PC-3 (cell line): ENCODE measurements around the gene NOD1.

Experiments used
- EZH2 ChIP-seq: fragments of 300-600 bp; sonication (generic); IDR thresholded peaks from one replicate; pipeline ENCODE4 v1.6.1; 2017; ENCODE audit warnings: antibody characterized with exemption, mild to moderate bottlenecking, low read length; ENCODE audit not compliant: unreplicated experiment
- TF ChIP-seq, protein P1 (sequence below): fragments of 300-600 bp; sonication (generic); conservative IDR thresholded peaks from 2 replicates; pipeline ENCODE4 v1.5.1; 2017; ENCODE audit warnings: antibody characterized with exemption, low read depth, mild to moderate bottlenecking, low read length

DNA sequence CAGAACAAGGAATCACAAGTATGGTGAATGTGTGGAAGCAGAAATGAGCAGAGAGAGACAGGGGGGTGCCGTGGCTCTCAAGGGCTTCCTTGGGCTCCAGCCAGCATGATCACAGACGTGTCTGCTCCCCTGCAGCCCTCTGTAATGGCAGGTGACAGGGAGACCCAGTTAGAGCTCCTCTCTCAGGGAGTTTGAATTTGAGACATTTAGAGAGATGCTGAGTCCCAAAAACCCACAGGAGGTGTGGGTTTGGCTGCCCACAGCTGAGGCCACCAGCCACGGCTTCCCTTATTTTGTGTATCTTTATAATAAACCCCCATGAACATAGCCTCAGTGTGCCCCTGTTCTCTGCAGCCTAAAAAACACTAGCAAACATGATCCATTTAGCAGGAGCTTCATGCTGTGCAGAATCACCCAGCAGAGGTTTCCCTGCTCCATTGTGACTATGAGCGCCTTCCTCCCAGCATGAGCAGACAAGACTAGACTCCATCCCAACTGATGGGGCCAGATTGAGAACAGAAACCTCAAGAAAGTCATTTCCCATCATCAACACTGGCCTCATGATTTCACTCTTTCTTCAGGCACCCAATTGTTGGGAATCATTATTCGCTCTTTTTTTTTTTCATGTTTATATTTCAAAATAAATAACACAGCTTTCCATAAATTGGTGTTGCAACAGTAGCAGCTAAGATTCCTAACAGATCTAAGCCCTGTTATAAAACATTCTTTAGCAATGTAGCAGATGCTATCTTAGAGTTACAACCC is 13.4 kb downstream of the NOD1 start:
- TF ChIP-seq, protein P1, sequence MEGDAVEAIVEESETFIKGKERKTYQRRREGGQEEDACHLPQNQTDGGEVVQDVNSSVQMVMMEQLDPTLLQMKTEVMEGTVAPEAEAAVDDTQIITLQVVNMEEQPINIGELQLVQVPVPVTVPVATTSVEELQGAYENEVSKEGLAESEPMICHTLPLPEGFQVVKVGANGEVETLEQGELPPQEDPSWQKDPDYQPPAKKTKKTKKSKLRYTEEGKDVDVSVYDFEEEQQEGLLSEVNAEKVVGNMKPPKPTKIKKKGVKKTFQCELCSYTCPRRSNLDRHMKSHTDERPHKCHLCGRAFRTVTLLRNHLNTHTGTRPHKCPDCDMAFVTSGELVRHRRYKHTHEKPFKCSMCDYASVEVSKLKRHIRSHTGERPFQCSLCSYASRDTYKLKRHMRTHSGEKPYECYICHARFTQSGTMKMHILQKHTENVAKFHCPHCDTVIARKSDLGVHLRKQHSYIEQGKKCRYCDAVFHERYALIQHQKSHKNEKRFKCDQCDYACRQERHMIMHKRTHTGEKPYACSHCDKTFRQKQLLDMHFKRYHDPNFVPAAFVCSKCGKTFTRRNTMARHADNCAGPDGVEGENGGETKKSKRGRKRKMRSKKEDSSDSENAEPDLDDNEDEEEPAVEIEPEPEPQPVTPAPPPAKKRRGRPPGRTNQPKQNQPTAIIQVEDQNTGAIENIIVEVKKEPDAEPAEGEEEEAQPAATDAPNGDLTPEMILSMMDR, result no peak
- no peak for TF ChIP-seq EZH2
